Stimulated activated CD8-positive, alpha-beta memory T cell treated with anti-CD3 and anti-CD28 coated beads, Interleukin-15, amount 100 ng/mL, for 24 hours (primary cell): Measurements from ENCODE around the gene C2orf81.
"Not testable (repeated sequence)": the region's sequence is repeated elsewhere in the genome, so short reads cannot be mapped to it uniquely, and the experiment has no call there.

Source experiments
- DNase-seq: peaks from one replicate; pipeline ENCODE4 v3.0.0-alpha.2; 2020; ENCODE audit warnings: low read depth

Gene C2orf81

DNA sequence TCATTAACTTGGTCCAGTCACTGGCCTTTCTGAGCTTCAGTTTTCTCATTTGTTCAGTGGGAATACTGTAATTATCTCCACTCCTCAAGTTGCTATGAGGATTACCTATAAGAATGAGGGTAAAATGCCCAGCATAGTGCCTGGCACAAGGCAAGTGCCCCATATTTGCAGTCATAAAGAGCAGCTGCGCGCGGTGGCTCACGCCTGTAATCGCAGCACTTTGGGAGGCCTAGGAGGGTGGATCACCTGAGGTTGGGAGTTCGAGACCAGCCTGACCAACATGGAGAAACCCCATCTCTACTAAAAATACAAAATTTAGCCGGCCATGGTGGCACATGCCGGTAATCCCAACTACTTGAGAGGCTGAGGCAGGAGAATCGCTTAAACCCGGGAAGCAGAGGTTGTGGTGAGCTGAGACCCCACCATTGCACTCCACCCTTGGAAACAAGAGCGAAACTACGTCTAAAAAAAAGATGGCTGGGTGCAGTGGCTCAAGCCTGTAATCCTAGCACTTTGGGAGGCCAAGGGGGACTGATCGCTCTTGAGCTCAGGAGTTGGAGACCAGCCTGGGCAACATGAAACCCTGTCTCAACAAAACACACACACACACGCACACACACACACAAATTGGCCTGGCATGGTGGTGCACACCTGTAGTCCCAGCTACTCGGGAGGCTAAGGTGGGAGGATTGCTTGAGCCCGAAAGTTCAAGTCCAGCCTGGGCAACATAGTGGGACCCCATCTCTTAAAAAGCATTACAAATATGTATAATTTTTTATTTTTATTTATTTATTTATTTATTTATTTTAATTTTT lies 21.3 kb upstream of the C2orf81 start:
- DNase-seq = not testable (repeated sequence)

DNA sequence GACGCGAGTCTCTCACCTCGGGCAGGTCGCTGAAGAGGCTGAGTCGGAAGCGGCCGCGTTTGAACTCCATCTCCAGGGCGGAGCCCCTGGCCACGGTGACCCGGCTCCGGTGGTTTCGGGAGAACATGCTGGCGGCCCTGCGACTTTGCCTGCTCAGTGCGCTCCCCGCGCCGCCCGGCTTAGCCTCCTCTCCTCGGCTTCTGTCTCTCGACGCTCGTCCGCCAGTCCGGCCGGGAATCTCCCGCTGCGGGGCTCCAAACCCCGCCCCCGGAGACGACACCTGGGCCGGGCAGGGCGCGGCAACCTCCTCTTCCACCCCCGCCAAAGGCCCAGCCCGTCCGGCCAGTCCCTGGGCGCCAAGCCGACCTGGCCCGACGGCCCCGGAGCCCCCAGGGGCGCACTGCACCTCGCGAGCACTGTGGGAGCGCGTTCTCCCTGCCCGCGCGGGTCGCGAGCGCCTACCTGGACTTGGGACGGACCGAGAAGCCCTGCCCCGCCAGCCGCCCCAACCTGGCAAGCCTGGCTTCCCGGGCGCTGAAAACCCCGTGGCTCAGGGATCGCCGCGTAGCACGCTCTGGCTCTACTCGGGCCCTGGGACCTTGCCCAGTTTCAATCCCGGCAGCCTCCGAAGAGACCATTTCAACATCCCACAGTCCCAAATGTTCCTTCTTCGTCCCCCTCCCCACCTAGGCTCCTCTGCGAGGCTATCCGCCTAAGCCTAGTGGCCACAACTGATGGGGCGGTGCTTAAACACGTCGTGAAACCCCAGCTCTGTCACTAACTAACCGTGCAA lies 20.5 kb upstream of the C2orf81 start, which contains the start of gene RTKN:
Gene RTKN, minus strand, starts transcription at position 248 of the 793 bp plus-strand sequence. Its CDS starts 121 bp downstream, at position 127.
- DNase-seq = no peak

DNA sequence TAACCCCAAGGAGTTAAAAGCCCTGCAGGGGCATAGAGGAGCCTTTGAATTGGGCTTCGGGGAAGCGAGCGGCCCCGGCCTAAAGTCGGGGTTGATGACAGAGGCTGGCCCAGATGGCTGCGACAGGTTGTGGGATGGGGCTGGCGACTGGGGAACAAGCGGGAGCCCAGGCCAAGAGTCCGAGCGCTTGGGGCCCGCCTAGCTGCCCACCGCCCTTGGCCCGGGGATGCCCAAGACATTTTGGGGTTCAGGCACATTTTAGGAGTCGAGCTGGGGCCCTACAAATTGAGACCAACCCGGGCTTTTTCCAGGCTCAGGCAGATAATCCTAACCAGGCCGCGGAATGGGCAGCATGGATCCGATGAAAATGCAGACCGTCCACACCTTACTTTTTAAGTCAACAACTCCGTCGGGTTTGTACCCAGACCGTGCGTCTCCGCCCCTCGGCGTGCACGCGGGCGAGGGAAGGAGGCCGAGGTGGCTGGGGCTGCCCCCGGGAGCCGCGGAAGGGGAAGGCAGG lies 19.8 kb upstream of the C2orf81 start:
- DNase-seq = no peak

DNA sequence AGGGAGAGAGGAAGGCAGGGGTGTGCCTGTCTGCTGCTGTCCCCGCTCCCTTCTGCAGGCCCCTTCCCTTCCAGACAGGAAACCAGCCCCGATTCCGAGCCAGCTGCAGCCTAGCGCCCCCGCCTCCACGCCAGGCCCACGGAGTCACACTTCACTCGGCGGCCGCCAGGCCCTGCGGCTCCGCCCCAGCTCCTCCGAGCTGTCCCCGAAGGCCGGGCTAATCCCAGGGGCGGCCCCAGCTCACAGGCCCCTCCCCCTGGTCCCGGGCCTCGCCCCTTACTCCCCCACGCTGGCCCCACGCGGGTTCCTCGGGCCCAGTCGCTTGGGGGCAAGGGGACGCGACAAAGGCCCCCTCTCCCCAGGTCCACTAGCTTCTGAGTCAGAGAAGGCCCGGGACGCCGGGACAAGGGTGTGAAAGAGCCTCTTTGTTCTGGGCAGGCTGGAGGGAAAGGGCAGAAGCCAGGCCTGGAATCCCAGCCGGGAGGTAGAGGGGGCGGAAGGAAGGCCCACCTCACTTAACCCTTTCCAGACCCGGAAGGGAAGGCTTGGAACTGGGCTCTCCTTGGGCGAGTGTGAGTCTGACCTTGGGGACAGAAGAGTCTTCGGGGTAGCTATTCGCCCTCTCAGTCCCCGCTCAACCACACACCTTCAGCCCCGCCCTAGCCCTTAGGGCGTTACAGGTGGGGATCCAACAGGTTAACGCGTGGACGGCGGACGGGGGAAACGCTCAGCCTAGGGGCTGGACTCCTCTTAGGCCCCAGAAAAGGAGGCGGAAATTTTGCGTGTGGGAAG lies 19.2 kb upstream of the C2orf81 start:
- no peak for DNase-seq

DNA sequence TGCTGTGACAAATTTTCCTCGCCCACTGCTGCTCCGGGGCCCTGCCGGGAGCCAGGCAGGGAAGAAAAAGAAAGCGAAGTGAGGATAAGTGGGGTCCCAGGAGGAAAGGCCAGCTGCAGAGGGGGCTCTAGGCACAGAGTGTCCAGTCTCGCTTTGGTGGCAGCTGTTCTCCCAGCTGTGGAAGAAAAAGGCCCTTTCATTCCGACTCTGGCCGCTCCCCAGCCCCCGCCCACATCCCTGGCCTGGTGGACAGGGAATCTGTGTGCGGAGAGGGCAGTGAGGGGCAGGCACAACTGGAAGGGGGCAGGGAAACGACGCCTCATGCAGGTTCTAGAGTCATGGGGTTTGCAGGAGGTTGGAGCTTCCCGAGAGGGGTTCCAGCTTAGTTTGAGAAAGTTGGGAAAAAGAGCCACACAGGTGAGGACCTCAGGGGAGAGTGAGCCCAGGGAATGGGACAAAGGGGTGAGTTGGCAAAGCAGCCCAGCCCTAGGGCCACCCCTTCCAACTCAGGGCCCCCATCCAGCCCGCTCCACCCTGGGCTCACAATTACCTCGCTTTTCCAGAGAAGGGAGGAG lies 18.5 kb upstream of the C2orf81 start:
- no peak for DNase-seq

DNA sequence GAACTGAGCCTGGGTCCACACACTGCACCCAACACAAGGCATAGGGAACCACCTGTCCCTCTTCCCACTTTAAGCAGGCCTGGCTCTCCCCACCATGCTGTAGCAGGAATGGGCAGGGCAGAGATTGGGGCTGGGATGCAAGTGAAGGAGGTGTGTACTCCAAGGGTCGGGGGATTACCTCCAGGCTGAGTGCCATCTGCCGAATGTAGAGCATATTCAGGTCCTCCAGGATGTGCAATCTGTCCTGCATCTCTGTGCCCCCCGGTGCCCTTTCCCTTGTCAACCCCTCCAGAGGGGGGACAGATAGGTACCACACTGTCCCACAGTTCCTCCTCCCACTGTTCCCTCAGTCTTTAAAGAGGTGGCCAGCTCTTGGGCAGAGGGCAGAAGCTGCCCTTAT lies 18.0 kb upstream of the C2orf81 start:
- DNase-seq = no peak

DNA sequence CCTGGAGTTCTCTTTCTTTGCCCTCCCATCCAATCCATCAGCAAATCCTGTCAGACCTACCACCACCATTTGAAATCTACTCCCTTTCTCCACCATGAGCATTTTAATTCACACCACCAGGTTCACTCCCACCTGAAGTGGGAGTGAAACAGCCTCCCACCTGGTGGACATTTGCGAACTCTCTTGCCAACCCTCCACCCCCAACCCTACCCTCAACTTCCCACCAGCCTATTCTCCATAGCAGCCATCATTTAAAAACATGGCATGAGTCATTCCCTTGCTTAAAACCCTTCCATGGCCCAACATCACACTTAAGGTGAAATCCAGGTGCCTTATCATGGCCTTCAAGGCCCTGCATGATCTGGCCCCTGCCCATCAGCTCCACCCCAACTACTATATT lies 16.8 kb upstream of the C2orf81 start:
- DNase-seq = no peak

DNA sequence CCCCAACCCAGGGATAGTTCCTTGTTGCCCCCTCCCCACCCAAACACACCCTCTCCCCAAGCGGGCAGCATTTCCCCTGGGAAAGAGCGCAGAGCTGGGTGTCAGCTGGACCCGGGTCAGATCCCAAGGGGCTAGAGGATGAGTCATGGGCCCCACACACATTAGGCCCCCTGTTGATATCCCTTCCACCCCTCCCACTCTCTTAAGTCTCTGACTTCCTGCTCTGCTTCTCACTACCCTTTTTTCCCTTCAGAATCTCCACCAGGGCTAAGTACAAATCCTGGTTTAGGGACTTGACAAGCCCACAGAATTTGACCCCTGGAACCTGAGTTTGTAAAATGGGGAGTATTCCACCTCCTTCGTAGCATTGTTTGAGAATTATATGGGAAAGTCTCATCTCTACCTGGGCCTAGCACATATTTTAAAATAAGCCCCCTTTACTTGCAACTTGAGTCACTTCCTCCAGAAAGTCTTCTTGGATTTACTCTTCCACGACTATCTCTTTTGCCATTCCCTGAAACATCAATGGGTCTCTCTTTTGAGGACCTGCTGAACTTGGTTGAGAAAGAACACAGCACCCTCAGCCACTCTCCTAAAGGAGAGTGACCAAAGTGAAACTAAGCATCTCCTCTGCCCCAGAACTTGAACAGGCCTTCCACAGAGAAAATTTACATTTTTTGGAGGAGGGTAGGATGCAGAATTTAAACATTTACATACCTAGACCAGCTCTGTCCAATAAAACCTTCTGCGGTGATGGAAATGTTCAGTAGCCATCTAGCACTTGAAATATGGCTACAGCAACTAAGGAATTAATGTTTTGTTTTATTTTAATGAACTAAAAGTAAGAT lies 15.7 kb upstream of the C2orf81 start:
- DNase-seq = no peak

DNA sequence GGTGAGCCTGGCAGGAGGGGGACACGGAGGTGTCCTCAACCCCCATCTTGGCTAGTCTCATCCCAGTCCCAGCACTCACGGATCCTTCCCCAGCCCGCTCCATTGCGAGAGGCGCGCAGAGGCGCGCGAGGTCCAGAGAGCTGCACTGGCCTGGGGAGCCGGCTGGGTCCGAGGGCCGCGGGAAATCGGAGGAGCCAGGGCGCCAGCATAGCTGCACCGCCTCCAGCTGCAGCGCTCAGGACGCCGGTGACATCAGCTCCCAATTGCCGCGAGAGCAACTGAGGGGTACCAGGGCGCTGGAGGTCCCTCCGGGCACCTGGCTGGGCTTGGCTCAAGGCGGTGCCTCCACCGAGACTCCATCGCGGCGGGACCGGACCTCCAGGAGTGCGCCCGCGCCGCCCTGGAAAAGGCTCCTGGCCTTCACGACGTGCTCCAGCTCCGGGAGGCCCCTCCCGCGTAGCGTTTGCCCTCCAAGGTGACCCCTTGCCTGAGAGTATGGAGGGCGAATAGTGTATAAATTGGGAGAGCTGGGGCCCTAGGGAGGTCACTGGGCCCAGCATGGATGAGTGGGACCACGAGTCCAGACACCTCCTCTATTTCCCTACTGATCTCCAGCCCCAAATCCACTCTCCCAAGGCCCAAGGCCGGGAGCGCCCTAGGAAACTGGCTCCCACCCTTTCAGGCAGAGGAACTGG lies 14.8 kb upstream of the C2orf81 start:
- DNase-seq = no peak

DNA sequence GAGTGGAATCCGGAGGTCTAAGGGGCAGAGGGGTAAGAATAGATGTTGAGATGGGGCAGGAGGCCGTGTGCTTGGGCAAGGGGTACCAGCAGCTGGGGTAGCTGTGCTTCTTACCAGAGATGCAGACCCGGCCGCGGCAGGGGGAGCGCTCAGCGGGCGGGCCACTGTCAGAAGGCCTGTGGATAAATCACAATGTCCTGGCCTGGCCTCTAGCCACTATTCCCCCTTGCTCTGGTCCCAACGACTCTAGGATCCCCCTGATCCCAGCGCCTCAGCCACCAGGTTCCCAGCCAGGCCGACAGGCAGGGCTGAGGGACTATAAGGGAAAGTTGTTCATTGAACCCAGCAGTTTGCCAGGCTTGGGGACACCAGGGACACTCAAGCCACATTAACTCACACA lies 9.1 kb upstream of the C2orf81 start:
- DNase-seq = no peak

DNA sequence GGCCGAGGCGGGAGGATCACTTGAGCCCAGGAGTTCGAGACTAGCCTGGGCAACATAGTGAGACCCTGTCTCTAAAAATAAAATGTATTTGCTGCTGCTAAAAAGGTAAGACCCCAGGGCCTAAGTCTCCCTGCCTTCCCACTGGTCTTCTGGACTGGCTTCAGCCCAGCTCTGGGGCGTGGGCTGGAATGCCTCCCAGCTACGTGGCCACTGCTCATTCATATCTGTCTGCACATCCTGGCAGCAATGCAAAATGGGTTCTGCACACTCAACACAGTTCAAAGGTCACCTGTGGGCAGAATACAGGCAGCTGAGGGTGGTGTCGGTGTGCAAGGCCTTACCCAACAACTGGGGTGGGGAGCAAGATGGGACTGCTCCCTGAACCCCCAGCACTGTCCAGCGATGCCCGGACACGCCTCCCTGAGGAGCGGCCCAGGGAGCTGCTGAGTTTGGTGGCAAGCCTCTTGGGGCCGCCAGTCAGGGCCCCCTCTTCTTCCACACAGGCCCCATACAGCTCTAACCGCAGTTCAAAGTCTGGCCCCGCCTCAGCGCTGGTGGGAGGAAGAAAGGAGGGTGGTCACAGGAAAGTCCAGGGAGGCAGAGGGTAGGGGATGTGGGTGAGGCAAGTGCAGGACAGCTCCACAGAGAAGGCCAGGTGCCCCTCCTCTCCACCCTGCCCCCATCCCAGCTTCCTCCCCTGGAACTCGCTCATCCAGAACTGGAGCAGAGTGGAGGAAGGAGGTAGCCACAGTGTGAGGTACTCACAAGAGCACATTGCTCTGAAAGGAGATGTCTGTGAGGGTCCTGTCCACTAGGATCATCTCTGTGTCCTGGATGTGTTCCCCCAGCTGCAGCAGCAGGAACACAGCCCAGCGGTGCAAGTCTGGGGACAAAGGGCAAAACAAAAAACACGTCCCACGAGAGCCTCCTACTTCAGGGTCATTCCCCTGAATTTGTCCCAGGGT lies 8.3 kb upstream of the C2orf81 start:
- no peak for DNase-seq

DNA sequence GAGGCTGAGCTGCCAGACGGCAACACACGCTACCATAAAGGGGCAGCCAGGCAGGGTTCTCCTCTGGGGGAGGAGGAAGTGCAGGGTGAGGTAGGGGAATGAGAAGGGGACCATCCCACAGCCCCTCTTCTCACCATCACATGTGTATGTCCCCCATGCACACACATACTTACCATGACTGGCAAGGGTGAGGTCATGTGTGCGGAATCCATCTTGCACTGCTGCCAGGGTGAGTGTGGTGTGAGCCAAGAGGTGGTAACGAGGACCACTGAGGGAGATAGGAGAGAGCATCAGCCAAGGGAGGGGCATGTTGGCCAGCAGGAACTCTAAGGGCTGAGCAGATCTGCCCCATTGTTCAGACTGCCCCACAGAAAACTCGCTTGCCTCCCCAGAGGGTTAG lies 7.3 kb upstream of the C2orf81 start:
- DNase-seq = no peak

DNA sequence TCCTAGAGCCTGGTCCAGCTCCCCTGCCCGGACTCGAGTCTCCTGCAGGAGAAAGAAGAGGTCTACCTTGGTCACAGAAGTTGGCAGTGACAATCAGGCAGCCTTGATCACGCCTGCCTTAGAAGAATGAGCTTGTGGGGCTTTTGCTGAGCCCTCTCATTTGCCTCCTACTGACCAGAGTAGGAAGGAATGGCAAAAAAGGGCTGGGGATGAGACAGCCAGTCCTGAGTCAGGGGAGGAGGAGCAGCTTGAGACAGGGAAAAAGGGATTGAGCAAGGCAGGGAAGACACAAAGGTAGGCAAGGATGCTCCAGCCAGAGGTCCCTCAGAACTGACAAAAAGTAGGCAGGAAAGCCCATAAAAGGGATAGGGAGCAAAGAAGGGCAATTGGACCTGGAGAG lies 6.1 kb upstream of the C2orf81 start:
- no peak for DNase-seq

DNA sequence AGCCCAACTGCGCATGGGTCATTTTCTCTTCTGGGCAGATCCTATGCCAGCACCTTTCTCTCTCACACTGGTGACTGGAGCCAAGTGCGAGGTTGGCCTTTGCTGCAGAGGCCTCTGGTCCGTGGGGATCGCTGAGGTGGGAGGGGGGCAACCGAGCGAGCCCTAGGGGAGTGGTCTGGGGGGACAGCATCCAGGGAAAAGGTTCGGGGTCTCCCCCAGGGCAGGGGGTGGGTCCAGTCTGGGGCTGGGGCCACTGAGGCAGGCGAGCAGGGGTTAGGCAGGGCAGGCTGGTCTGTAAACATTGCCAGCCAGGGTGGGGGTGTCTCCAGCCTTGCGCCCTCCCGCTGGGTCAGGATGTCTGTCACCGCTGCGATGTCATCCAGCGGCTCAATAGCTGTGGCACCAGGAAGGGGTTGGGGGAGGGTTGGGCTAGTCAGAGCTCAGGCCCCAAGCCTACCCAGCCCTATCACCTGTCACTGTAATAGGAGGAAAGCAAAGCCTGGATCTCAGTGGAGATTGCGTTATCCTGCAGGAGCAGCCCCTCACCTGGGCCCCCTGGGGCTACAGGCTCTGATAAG lies 4.9 kb upstream of the C2orf81 start:
- no peak for DNase-seq

DNA sequence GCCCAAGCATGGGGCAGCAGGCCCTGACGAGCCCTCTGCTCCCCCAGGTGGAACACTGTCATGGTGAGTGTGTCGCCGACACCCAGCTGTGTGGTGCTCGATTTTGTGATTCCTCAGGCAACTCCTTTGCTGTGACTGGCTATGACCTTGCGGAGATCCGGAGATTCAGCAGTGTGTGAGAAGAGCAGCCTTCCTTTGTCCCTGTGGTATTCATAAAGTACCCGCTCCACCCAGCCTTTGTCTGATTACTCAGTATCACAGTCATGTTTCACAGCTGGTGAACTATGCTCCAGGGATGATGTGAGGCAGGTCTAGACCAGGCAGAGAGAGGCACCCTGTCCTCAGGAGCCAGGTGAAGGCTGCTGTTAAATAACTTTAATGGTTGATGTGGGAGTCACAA lies 4.1 kb upstream of the C2orf81 start:
- DNase-seq = no peak

DNA sequence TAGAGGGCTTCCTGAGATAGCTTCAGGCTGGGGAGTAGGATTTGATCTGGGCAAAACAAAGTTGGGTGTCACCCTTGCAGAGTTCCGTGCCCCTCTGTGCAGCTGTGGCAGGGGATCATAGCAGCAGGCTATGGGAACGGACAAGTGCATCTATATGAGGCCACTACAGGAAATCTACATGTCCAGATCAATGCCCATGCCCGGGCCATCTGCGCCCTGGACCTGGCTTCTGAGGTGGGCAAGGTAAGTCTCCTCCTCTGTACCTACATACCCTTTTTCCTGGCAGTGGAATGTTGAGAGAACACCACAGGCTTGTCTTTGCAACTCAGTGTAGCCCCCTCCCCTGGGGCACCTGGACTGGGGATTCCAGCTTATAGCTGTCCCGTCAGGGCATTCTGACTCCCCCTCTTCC lies 3.6 kb upstream of the C2orf81 start:
- DNase-seq = no peak

DNA sequence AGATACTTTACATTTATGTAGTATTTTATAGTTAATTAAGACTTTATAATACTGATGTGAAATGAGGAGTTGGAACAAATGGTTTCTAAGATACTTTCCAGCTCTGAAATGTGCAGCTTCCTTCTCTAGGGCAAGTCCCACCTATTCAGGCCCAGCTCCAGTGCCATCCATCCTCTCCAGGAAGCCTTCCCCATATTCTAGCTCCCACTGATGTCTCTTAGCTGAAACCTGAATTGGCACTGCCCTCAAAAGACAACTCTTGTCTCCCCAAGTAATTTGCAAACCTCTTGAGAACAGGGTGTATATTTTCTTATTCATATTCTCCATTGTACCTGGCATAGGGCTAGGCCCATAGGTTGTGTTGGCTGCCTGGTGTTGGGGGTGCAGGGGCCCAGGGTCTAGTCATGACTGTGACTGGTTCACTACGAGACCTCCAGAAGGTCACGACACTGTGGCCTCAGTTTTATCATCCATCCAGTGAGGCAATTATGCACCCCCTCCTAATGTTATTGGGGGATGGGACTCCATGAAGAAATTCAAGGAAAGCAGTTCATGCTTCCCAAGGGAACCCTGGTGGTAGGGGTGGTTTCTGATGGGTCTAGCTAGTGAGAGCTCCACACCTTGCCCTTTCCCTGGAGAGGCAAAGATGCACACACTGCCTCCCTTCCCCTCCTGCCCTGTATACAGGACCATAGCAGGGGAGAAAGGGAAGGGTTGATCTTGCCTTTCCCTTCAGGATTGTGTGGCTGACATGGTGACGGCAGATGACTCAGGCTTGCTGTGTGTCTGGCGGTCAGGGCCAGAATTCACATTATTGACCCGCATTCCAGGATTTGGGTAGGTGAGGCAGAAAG lies 2.9 kb upstream of the C2orf81 start:
- no peak for DNase-seq
